Esophagus squamous epithelium (tissue), 5 donors: ENCODE data around the gene TNFRSF6B. TPM values are rescaled to one million over a fixed set of nuclear protein-coding genes. Genes with fewer than 3 reads are reported as not detected.

ENCODE experiments used
- DNase-seq: peaks from one replicate; lab custom pipeline; 2025; lab: John Stamatoyannopoulos, UW
- H3K27ac ChIP-seq, 4 donors: fragments of 200-600 bp; sonication (generic); one replicate each; pipeline ENCODE4 v1.5.1; 2016 to 2019; ENCODE audit warnings: mild to moderate bottlenecking in 1 of 4
- H3K27me3 ChIP-seq, 4 donors: fragments of 200-600 bp; sonication (generic); 1 replicate in 3 of 4; 2 replicates in 1 of 4; pipeline versions ENCODE4 v1.5.1 to v1.6.0; 2017 to 2021; ENCODE audit warnings: antibody characterized with exemption in 1 of 4
- H3K36me3 ChIP-seq, 3 donors: fragments of 200-600 bp; sonication (generic); one replicate each; pipeline ENCODE4 v1.5.1; 2016 to 2019
- H3K4me1 ChIP-seq, 3 donors: fragments of 200-600 bp; sonication (generic); one replicate each; pipeline ENCODE4 v1.5.1; 2017 to 2019
- H3K4me3 ChIP-seq, 4 donors: fragments of 200-600 bp; sonication (generic); 1 replicate in 3 of 4; 2 replicates in 1 of 4; pipeline ENCODE4 v1.5.1; 2016 to 2019; ENCODE audit warnings: mild to moderate bottlenecking in 2 of 4, moderate library complexity in 1 of 4
- H3K9me3 ChIP-seq, 3 donors: fragments of 200-600 bp; sonication (generic); one replicate each; pipeline ENCODE4 v1.5.1; 2016 to 2019
- POLR2A ChIP-seq, 4 donors: fragments of 450-650 bp; IDR thresholded peaks; one replicate each; pipeline ENCODE4 v1.6.1; 2017; ENCODE audit warnings: antibody characterized with exemption in 4 of 4, mild to moderate bottlenecking in 4 of 4, moderate library complexity in 3 of 4
- WGBS, 2 donors: methylation state at CpG; one replicate each; pipeline ENCODE4 v1.1.5; 2018; 5-methylcytosine and 5-hydroxymethylcytosine counted together
- intact Hi-C: fragments of 100-400 bp; cut with DNase I; formaldehyde crosslinking; loops from one replicate; pipeline ENCODE4 v1.15.0; 2022
- total RNA-seq, 4 donors: library from RNA; depleted of rRNA; stranded (reverse); fragments of >200 nt; gene quantifications; one replicate each; pipeline ENCODE4 v1.1.0, GENCODE V29; 2016
- TF ChIP-seq, protein P1 (sequence below), 6 experiments: fragments of 450-650 bp in 4 of 6; fragments of 200-600 bp in 2 of 6; sonication (generic) in 2 of 6; IDR thresholded peaks; one replicate each; pipeline ENCODE4 v1.5.1; 2016 to 2019; ENCODE audit warnings: antibody characterized with exemption in 6 of 6, mild to moderate bottlenecking in 4 of 6, moderate library complexity in 4 of 6
- donor health status: DM: yes; HTN: yes; CAD: no.

TNFRSF6B gene
- total RNA-seq, 4 donors from 2014 or later = 2.5 to 15.2 (median 10.6) TPM

- H3K27ac ChIP-seq = peak overlapping the region; percentile 69 to 96 (median 80)
- TF ChIP-seq, protein P1, sequence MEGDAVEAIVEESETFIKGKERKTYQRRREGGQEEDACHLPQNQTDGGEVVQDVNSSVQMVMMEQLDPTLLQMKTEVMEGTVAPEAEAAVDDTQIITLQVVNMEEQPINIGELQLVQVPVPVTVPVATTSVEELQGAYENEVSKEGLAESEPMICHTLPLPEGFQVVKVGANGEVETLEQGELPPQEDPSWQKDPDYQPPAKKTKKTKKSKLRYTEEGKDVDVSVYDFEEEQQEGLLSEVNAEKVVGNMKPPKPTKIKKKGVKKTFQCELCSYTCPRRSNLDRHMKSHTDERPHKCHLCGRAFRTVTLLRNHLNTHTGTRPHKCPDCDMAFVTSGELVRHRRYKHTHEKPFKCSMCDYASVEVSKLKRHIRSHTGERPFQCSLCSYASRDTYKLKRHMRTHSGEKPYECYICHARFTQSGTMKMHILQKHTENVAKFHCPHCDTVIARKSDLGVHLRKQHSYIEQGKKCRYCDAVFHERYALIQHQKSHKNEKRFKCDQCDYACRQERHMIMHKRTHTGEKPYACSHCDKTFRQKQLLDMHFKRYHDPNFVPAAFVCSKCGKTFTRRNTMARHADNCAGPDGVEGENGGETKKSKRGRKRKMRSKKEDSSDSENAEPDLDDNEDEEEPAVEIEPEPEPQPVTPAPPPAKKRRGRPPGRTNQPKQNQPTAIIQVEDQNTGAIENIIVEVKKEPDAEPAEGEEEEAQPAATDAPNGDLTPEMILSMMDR (IDR thresholded peaks at IDR 0.05) = no peak
- TF ChIP-seq POLR2A (IDR thresholded peaks at IDR 0.05) = no peak
- DNase-seq = no peak
- H3K4me3 ChIP-seq = no peak overlapping the region
- intact Hi-C loops = no loop called here
- peaks cover 51 to 82% (median 57%) of the 10 kb centered on the region in 3 donors for H3K4me1 ChIP-seq
- H3K36me3 ChIP-seq = peaks cover 0 to 7% (median 0%) of the 10 kb centered on the region in 3 donors
- WGBS, 2 donors = 47% methylated on average over 3 of the region's 21 CpGs; no CpG with 5 or more reads in 1 of the 2 donors
- no peaks in the 10 kb centered on the region for H3K27me3 ChIP-seq
- H3K9me3 ChIP-seq = no peaks in the 10 kb centered on the region
Observed at GRCh38 chr20:63685269-63686026, 11.0 kb upstream of the TNFRSF6B start.

- H3K36me3 ChIP-seq = peaks cover 0 to under 1% (median 0%) of the 10 kb centered on the region in 3 donors
- H3K27me3 ChIP-seq = no peaks in the 10 kb centered on the region
- peaks cover 56 to 86% (median 62%) of the 10 kb centered on the region in 3 donors for H3K4me1 ChIP-seq
- no peak overlapping the region for H3K4me3 ChIP-seq
- no peaks in the 10 kb centered on the region for H3K9me3 ChIP-seq
- peak overlapping the region; percentile 69 to 96 (median 80) for H3K27ac ChIP-seq
- no peak for DNase-seq
- 79 to 92% methylated on average over 7 to 17 of the region's 24 CpGs for WGBS, 2 donors
- TF ChIP-seq, protein P1 (IDR thresholded peaks at IDR 0.05) = no peak
- TF ChIP-seq POLR2A (IDR thresholded peaks at IDR 0.05) = no peak
- intact Hi-C loops = no loop called here
Observed at GRCh38 chr20:63686094-63686491, 10.4 kb upstream of the TNFRSF6B start.

GRCh38 chr20:63686492-63687321 is 9.7 kb upstream of the TNFRSF6B start:
- DNase-seq = no peak
- H3K36me3 ChIP-seq = no peaks in the 10 kb centered on the region
- peak overlapping the region; percentile 69 to 96 (median 80) for H3K27ac ChIP-seq
- TF ChIP-seq POLR2A (IDR thresholded peaks at IDR 0.05) = no peak
- TF ChIP-seq, protein P1 (IDR thresholded peaks at IDR 0.05) = no peak
- peaks cover 53 to 86% (median 64%) of the 10 kb centered on the region in 3 donors for H3K4me1 ChIP-seq
- intact Hi-C loops = no loop called here
- WGBS, 2 donors = 28% methylated on average over 31 of the region's 45 CpGs; no CpG with 5 or more reads in 1 of the 2 donors
- no peaks in the 10 kb centered on the region for H3K9me3 ChIP-seq
- peak overlapping the region in 1 of 4 donors; percentile 35 for H3K4me3 ChIP-seq
- no peaks in the 10 kb centered on the region for H3K27me3 ChIP-seq

DNA sequence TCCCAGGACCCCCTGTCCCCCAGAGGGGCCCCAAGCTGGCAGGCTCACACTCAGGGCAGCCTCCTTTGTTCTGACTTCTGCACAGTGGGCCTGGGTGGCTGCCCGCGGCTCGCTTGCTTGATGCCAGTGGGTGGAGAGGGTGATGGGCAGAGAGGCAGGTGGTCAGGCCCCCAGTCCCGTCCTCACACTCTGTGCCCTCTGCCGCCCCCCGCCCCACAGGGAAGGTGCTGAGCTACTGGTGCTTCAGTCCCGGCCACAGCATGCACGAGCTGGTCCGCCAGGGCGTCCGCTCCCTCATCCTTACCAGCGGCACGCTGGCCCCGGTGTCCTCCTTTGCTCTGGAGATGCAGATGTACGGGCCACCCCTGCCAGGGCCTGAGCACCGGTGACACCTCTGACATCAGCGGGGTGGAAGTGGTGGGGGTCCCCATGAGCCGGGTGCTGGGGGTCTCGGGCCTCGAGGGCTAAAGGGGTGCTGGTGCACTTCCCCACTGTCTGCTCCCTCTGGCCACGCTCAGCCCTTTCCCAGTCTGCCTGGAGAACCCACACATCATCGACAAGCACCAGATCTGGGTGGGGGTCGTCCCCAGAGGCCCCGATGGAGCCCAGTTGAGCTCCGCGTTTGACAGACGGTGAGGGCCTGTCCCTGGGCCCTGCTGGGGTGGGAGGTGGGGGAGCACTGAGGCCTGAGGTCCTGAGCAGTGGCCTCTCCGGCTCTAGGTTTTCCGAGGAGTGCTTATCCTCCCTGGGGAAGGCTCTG is 8.9 kb upstream of the TNFRSF6B start:
- peak overlapping the region in 1 of 4 donors; percentile 35 for H3K4me3 ChIP-seq
- no peaks in the 10 kb centered on the region for H3K9me3 ChIP-seq
- peaks cover 45 to 86% (median 63%) of the 10 kb centered on the region in 3 donors for H3K4me1 ChIP-seq
- 75 to 95% methylated on average over 4 of the region's 29 CpGs for WGBS, 2 donors
- H3K36me3 ChIP-seq = no peaks in the 10 kb centered on the region
- intact Hi-C loops = no loop called here
- TF ChIP-seq, protein P1 (IDR thresholded peaks at IDR 0.05) = no peak
- no peak for TF ChIP-seq POLR2A (IDR thresholded peaks at IDR 0.05)
- no peaks in the 10 kb centered on the region for H3K27me3 ChIP-seq
- no peak for DNase-seq
- peak overlapping the region; percentile 69 to 96 (median 80) for H3K27ac ChIP-seq
